ENCODE results near the gene TMEM168.

- TF ChIP-seq, protein P1, sequence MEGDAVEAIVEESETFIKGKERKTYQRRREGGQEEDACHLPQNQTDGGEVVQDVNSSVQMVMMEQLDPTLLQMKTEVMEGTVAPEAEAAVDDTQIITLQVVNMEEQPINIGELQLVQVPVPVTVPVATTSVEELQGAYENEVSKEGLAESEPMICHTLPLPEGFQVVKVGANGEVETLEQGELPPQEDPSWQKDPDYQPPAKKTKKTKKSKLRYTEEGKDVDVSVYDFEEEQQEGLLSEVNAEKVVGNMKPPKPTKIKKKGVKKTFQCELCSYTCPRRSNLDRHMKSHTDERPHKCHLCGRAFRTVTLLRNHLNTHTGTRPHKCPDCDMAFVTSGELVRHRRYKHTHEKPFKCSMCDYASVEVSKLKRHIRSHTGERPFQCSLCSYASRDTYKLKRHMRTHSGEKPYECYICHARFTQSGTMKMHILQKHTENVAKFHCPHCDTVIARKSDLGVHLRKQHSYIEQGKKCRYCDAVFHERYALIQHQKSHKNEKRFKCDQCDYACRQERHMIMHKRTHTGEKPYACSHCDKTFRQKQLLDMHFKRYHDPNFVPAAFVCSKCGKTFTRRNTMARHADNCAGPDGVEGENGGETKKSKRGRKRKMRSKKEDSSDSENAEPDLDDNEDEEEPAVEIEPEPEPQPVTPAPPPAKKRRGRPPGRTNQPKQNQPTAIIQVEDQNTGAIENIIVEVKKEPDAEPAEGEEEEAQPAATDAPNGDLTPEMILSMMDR (IDR thresholded peaks at IDR 0.05): no peak
- TF ChIP-seq POLR2A (IDR thresholded peaks at IDR 0.05) (no peak), POLR2AphosphoS5 (IDR thresholded peaks at IDR 0.05) (no peak)
Observed at GRCh38 chr7:112777406-112777805, 12.8 kb downstream of the TMEM168 start.
